ENCODE data around the gene C22orf39.

DNA sequence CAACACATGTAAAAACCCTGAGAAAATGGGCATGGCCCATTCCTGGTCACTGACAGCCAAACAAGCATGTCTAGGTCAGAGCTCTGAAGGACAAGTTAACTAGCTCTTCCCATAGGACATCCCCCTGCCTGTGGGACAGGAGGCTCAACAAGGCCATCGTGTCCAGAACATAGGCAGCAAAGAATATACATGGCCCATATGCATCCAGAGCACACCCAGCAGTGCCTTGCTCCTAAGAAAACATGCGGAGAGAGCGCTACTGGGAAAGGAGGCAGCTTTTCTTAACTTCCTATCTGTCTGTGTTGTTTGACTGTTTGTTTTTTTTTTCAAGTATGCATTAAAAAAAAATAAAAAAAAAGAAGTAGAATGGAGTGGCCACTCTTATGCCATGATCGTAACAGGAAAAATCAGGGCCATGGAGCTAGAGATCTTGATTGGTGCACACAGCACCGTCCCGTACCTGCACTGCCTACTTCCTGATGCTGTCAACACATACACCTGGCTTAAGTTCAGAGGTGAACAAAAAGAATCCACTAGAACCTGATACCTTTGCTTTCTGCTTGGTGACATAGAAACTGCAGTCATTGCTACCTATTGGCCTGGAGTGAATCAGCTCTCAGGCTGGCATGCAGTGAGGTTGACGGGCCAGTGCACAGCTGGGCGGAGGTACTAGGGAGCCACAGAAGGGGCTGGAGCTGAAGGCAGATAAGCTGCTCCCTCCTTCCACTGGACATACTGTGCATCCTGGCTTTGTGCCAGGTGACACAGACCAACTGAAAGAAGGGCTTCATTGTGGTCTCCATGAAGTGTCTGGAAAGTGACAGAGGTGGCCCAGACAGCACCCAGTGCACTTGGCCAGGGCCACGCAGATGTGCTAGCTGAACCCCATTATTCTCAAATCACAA lies 19.6 kb upstream of the C22orf39 start:
- TF ChIP-seq, protein P1, sequence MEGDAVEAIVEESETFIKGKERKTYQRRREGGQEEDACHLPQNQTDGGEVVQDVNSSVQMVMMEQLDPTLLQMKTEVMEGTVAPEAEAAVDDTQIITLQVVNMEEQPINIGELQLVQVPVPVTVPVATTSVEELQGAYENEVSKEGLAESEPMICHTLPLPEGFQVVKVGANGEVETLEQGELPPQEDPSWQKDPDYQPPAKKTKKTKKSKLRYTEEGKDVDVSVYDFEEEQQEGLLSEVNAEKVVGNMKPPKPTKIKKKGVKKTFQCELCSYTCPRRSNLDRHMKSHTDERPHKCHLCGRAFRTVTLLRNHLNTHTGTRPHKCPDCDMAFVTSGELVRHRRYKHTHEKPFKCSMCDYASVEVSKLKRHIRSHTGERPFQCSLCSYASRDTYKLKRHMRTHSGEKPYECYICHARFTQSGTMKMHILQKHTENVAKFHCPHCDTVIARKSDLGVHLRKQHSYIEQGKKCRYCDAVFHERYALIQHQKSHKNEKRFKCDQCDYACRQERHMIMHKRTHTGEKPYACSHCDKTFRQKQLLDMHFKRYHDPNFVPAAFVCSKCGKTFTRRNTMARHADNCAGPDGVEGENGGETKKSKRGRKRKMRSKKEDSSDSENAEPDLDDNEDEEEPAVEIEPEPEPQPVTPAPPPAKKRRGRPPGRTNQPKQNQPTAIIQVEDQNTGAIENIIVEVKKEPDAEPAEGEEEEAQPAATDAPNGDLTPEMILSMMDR (conservative IDR thresholded peaks at IDR 0.05; ENCODE audit: low read depth, low read length) = no peak
- no peak for TF ChIP-seq EZH2 (IDR thresholded peaks at IDR 0.05; ENCODE audit: borderline replicate concordance, low read depth, low read length, poor library complexity, severe bottlenecking)

Data from A673 (cell line).